Neural progenitor cell (in vitro differentiated cells): ENCODE results near the gene TAB2. TPM values are rescaled to one million over a fixed set of nuclear protein-coding genes. Genes with fewer than 3 reads are reported as not detected.
A peak's percentile ranks its signal among the peaks of the same experiment; 100 is the strongest.

Experiments used
- DNase-seq: peaks from one replicate; pipeline ENCODE4 v3.0.0-alpha.2; 2016; ENCODE audit warnings: low spot score
- H2AFZ ChIP-seq: fragments of 200-600 bp; sonication (generic); replicated peaks from 2 replicates; pipeline ENCODE4 v1.6.1; 2016; ENCODE audit warnings: antibody characterized with exemption
- H3F3A ChIP-seq: fragments of 200-600 bp; sonication (generic); 2 replicates; pipeline ENCODE4 v1.6.1; 2016; ENCODE audit warnings: antibody characterized with exemption, low read depth
- H3K27ac ChIP-seq: fragments of 200-600 bp; sonication (generic); 2 replicates; pipeline ENCODE4 v1.5.1; 2016; ENCODE audit warnings: mild to moderate bottlenecking
- H3K27me3 ChIP-seq: fragments of 200-600 bp; sonication (generic); 2 replicates; pipeline ENCODE4 v1.6.1; 2016; ENCODE audit warnings: mild to moderate bottlenecking, moderate library complexity
- H3K36me3 ChIP-seq: fragments of 200-600 bp; sonication (generic); 2 replicates; pipeline ENCODE4 v1.5.1; 2016
- H3K4me1 ChIP-seq: fragments of 200-600 bp; sonication (generic); 2 replicates; pipeline ENCODE4 v1.6.1; 2016; ENCODE audit warnings: mixed run types
- H3K4me2 ChIP-seq: fragments of 200-600 bp; sonication (generic); 2 replicates; pipeline ENCODE4 v1.6.1; 2016
- H3K4me3 ChIP-seq: fragments of 200-600 bp; sonication (generic); 2 replicates; pipeline ENCODE4 v1.5.1; 2016
- H3K79me2 ChIP-seq: fragments of 200-600 bp; sonication (generic); 2 replicates; pipeline ENCODE4 v1.6.1; 2016; ENCODE audit warnings: low read depth
- H3K9ac ChIP-seq: fragments of 200-600 bp; sonication (generic); 2 replicates; pipeline ENCODE4 v1.6.1; 2016
- H3K9me3 ChIP-seq: fragments of 200-600 bp; sonication (generic); 2 replicates; pipeline ENCODE4 v1.5.1; 2016; ENCODE audit warnings: low read depth
- H4K20me1 ChIP-seq: fragments of 200-600 bp; sonication (generic); 2 replicates; pipeline ENCODE4 v1.6.1; 2016; ENCODE audit warnings: low read depth
- H3K27ac Mint-ChIP-seq: 3 replicates; pipeline ENCODE4 v1.8.0; 2021; ENCODE audit warnings: mixed read lengths
- H3K27me3 Mint-ChIP-seq: 2 replicates; pipeline ENCODE4 v1.8.0; 2022; ENCODE audit warnings: low read depth, mild to moderate bottlenecking, inconsistent platforms, moderate library complexity, mixed read lengths; ENCODE audit not compliant: insufficient read depth
- H3K36me3 Mint-ChIP-seq: 3 replicates; pipeline ENCODE4 v1.8.0; 2021; ENCODE audit warnings: mixed read lengths
- H3K4me1 Mint-ChIP-seq: 3 replicates; pipeline ENCODE4 v1.8.0; 2021; ENCODE audit warnings: mixed read lengths
- H3K4me3 Mint-ChIP-seq: 3 replicates; pipeline ENCODE4 v1.8.0; 2021; ENCODE audit warnings: mild to moderate bottlenecking, moderate library complexity, mixed read lengths
- H3K9me3 Mint-ChIP-seq: 3 replicates; pipeline ENCODE4 v1.8.0; 2020; ENCODE audit warnings: mixed read lengths
- EZH2 ChIP-seq: fragments of 200-600 bp; sonication (generic); IDR thresholded peaks from 2 replicates; pipeline ENCODE4 v1.6.1; 2017; ENCODE audit warnings: antibody characterized with exemption, mild to moderate bottlenecking, moderate library complexity
- EZH2phosphoT487 ChIP-seq: fragments of 200-600 bp; sonication (generic); IDR thresholded peaks from 2 replicates; pipeline ENCODE4 v1.6.1; 2017; ENCODE audit warnings: antibody characterized with exemption
- total RNA-seq: library from RNA; depleted of rRNA; stranded (reverse); fragments of >200 nt; gene quantifications from 2 replicates; pipeline ENCODE4 v1.2.3, GENCODE V29; 2015; ENCODE audit warnings: low replicate concordance
- TF ChIP-seq, protein P1 (sequence below): fragments of 200-600 bp; sonication (generic); IDR thresholded peaks from 2 replicates; pipeline ENCODE4 v1.5.1; 2017; ENCODE audit warnings: antibody characterized with exemption, mild to moderate bottlenecking

Gene TAB2
- total RNA-seq, 1 donor from 2014 or later = 70.9 TPM

DNA sequence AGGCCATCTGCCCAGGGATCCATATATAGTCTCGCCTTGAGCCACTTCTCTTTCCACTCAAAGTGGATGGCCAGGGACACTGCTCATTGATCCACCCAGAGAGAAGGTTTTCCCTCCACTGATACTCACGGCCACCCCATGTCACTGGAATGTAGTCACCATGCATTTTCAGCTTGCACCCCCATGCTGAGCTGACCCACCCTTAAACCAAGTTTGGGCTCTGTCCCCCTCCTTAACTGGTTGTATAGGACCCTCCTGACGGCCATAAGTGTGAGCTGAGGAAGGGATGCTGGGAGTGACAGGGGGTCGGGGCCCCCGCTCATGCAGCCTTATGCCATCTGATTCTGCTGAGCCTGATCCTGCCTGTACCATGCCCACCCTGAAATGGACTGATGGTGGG lies 108.2 kb downstream of the TAB2 start:
- Mint-ChIP-seq H3K27me3 (peaks cover 18% of the 10 kb centered on the region), H3K27ac (peak overlapping the region; percentile 27)
- DNase-seq = no peak

GRCh38 chr6:149428606-149429005 lies 111.1 kb downstream of the TAB2 start:
- Histone ChIP-seq H3K36me3 (no peaks in the 10 kb centered on the region), H4K20me1 (no peaks in the 10 kb centered on the region), H3K4me1 (peaks cover 19% of the 10 kb centered on the region), H3K27ac (no peak overlapping the region), H3K4me3 (no peak overlapping the region), H3K79me2 (no peaks in the 10 kb centered on the region), H3K9ac (no peak overlapping the region), H3K27me3 (no peaks in the 10 kb centered on the region), H3K4me2 (no peak overlapping the region), H3F3A (peaks cover 7% of the 10 kb centered on the region), H3K9me3 (no peaks in the 10 kb centered on the region), H2AFZ (peak overlapping the region; percentile 50)
- TF ChIP-seq, protein P1, sequence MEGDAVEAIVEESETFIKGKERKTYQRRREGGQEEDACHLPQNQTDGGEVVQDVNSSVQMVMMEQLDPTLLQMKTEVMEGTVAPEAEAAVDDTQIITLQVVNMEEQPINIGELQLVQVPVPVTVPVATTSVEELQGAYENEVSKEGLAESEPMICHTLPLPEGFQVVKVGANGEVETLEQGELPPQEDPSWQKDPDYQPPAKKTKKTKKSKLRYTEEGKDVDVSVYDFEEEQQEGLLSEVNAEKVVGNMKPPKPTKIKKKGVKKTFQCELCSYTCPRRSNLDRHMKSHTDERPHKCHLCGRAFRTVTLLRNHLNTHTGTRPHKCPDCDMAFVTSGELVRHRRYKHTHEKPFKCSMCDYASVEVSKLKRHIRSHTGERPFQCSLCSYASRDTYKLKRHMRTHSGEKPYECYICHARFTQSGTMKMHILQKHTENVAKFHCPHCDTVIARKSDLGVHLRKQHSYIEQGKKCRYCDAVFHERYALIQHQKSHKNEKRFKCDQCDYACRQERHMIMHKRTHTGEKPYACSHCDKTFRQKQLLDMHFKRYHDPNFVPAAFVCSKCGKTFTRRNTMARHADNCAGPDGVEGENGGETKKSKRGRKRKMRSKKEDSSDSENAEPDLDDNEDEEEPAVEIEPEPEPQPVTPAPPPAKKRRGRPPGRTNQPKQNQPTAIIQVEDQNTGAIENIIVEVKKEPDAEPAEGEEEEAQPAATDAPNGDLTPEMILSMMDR = no peak
- TF ChIP-seq EZH2 (no peak), EZH2phosphoT487 (no peak)
- H3K4me1 Mint-ChIP-seq = peaks cover 25% of the 10 kb centered on the region
- no peaks in the 10 kb centered on the region for H3K36me3 Mint-ChIP-seq
- peaks cover 18% of the 10 kb centered on the region for H3K27me3 Mint-ChIP-seq
- no peak overlapping the region for H3K4me3 Mint-ChIP-seq
- no peaks in the 10 kb centered on the region for H3K9me3 Mint-ChIP-seq
- peak overlapping the region; percentile 48 for H3K27ac Mint-ChIP-seq
- no peak for DNase-seq

More for the DNA sequence above, 108.2 kb downstream of the TAB2 start:
- Histone ChIP-seq H3F3A (no peaks in the 10 kb centered on the region), H3K4me2 (no peak overlapping the region), H3K9me3 (no peaks in the 10 kb centered on the region), H3K4me1 (peaks cover 16% of the 10 kb centered on the region), H3K36me3 (no peaks in the 10 kb centered on the region), H3K79me2 (no peaks in the 10 kb centered on the region), H3K4me3 (no peak overlapping the region), H3K9ac (no peak overlapping the region), H3K27ac (no peak overlapping the region), H3K27me3 (no peaks in the 10 kb centered on the region), H4K20me1 (no peaks in the 10 kb centered on the region), H2AFZ (no peak overlapping the region)
- H3K4me1 Mint-ChIP-seq = peaks cover 29% of the 10 kb centered on the region
- no peaks in the 10 kb centered on the region for H3K9me3 Mint-ChIP-seq
- H3K36me3 Mint-ChIP-seq = no peaks in the 10 kb centered on the region
- no peak for TF ChIP-seq EZH2phosphoT487
- TF ChIP-seq, protein P1 = no peak
- no peak for TF ChIP-seq EZH2
- no peak overlapping the region for H3K4me3 Mint-ChIP-seq

- peaks cover 7% of the 10 kb centered on the region for H3F3A ChIP-seq
- H3K4me3 Mint-ChIP-seq = no peak overlapping the region
- H4K20me1 ChIP-seq = no peaks in the 10 kb centered on the region
- DNase-seq = no peak
- H3K4me1 ChIP-seq = peaks cover 12% of the 10 kb centered on the region
- no peaks in the 10 kb centered on the region for H3K36me3 Mint-ChIP-seq
- H3K27ac ChIP-seq = no peak overlapping the region
- peaks cover 16% of the 10 kb centered on the region for H3K4me1 Mint-ChIP-seq
- H3K9ac ChIP-seq = no peak overlapping the region
- H2AFZ ChIP-seq = peak overlapping the region; percentile 50
- TF ChIP-seq EZH2 (no peak), EZH2phosphoT487 (no peak)
- TF ChIP-seq, protein P1 = no peak
- no peaks in the 10 kb centered on the region for H3K27me3 ChIP-seq
- H3K79me2 ChIP-seq = no peaks in the 10 kb centered on the region
- no peak overlapping the region for H3K4me2 ChIP-seq
- H3K4me3 ChIP-seq = no peak overlapping the region
- H3K36me3 ChIP-seq = no peaks in the 10 kb centered on the region
- no peaks in the 10 kb centered on the region for H3K9me3 ChIP-seq
- peaks cover 18% of the 10 kb centered on the region for H3K27me3 Mint-ChIP-seq
- no peaks in the 10 kb centered on the region for H3K9me3 Mint-ChIP-seq
- H3K27ac Mint-ChIP-seq = peak overlapping the region; percentile 4
Observed at GRCh38 chr6:149429427-149430360, 112.2 kb downstream of the TAB2 start.
